CD4-positive, alpha-beta T cell treated with Interleukin-2 at 100 ng/mL for 4 hours (primary cell): ENCODE data around the gene RER1.

Experiments used
- DNase-seq: peaks from one replicate; pipeline ENCODE4 v3.0.0-alpha.2; 2020; ENCODE audit warnings: low spot score

RER1 gene

GRCh38 chr1:2391931-2392509 lies 379 bp downstream of the RER1 start:
- no peak for DNase-seq

- DNase-seq, result no peak
These were observed 1.0 kb downstream of the RER1 start for GRCh38 chr1:2392686-2393085.

- DNase-seq, result no peak
These were observed 1.8 kb downstream of the RER1 start for GRCh38 chr1:2393471-2393877.

- DNase-seq, result no peak
These were observed 2.6 kb downstream of the RER1 start for GRCh38 chr1:2394220-2394619.

- DNase-seq, result no peak
These were observed 3.1 kb downstream of the RER1 start for GRCh38 chr1:2394761-2395160.

- no peak for DNase-seq
These were observed 3.6 kb downstream of the RER1 start for GRCh38 chr1:2395245-2395644.

GRCh38 chr1:2396059-2396458 lies 4.4 kb downstream of the RER1 start:
- DNase-seq, result no peak

- no peak for DNase-seq
These were observed 4.8 kb downstream of the RER1 start for GRCh38 chr1:2396476-2396875.

- no peak for DNase-seq
These were observed 5.5 kb downstream of the RER1 start for GRCh38 chr1:2397007-2397679.

- no peak for DNase-seq
These were observed 7.2 kb downstream of the RER1 start for GRCh38 chr1:2398871-2399270.

GRCh38 chr1:2399890-2400575 lies 8.4 kb downstream of the RER1 start:
- no peak for DNase-seq

GRCh38 chr1:2400576-2400909 lies 8.9 kb downstream of the RER1 start:
- no peak for DNase-seq

- no peak for DNase-seq
These were observed 9.5 kb downstream of the RER1 start for GRCh38 chr1:2400950-2401649.

GRCh38 chr1:2402420-2402819 lies 10.8 kb downstream of the RER1 start:
- no peak for DNase-seq

GRCh38 chr1:2403273-2403672 lies 11.6 kb downstream of the RER1 start:
- no peak for DNase-seq

GRCh38 chr1:2404142-2404889 lies 12.7 kb downstream of the RER1 start:
- no peak for DNase-seq

GRCh38 chr1:2404890-2405511 lies 13.4 kb downstream of the RER1 start:
- DNase-seq, result no peak

- DNase-seq, result no peak
These were observed 14.1 kb downstream of the RER1 start for GRCh38 chr1:2405588-2406295.

- DNase-seq, result no peak
These were observed 14.9 kb downstream of the RER1 start for GRCh38 chr1:2406451-2407041.

- no peak for DNase-seq
These were observed 15.7 kb downstream of the RER1 start for GRCh38 chr1:2407166-2407990.
